ENCODE data around the gene TFAP2E.

DNA sequence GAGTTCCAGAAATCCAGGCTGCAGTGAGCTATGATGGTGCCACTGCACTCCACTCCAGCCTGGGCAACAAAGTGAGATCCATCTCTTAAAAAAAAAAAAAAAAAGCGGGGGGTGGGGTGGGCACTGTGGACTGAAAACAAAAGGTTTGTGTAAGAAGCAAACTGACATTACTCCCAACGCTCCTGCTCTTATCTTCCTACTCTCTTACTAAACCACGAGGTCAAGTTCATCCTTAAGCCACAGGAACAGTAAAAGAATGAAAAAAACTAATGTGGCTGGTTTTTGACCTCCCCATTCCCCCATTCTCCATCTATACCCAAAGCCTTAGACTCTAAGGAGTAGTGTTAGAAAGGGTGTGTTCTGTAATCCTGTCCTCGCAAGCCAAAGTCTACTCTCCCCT lies 30.8 kb downstream of the TFAP2E start:
- TF ChIP-seq, protein P1, sequence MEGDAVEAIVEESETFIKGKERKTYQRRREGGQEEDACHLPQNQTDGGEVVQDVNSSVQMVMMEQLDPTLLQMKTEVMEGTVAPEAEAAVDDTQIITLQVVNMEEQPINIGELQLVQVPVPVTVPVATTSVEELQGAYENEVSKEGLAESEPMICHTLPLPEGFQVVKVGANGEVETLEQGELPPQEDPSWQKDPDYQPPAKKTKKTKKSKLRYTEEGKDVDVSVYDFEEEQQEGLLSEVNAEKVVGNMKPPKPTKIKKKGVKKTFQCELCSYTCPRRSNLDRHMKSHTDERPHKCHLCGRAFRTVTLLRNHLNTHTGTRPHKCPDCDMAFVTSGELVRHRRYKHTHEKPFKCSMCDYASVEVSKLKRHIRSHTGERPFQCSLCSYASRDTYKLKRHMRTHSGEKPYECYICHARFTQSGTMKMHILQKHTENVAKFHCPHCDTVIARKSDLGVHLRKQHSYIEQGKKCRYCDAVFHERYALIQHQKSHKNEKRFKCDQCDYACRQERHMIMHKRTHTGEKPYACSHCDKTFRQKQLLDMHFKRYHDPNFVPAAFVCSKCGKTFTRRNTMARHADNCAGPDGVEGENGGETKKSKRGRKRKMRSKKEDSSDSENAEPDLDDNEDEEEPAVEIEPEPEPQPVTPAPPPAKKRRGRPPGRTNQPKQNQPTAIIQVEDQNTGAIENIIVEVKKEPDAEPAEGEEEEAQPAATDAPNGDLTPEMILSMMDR (IDR thresholded peaks at IDR 0.05): no peak
- no peak for TF ChIP-seq POLR2AphosphoS5 (IDR thresholded peaks at IDR 0.05; ENCODE audit: low read depth, low read length)
- no peak for TF ChIP-seq SIN3A (IDR thresholded peaks at IDR 0.05; ENCODE audit: borderline replicate concordance, insufficient read depth, low read depth, low read length)
- TF ChIP-seq, protein P2, sequence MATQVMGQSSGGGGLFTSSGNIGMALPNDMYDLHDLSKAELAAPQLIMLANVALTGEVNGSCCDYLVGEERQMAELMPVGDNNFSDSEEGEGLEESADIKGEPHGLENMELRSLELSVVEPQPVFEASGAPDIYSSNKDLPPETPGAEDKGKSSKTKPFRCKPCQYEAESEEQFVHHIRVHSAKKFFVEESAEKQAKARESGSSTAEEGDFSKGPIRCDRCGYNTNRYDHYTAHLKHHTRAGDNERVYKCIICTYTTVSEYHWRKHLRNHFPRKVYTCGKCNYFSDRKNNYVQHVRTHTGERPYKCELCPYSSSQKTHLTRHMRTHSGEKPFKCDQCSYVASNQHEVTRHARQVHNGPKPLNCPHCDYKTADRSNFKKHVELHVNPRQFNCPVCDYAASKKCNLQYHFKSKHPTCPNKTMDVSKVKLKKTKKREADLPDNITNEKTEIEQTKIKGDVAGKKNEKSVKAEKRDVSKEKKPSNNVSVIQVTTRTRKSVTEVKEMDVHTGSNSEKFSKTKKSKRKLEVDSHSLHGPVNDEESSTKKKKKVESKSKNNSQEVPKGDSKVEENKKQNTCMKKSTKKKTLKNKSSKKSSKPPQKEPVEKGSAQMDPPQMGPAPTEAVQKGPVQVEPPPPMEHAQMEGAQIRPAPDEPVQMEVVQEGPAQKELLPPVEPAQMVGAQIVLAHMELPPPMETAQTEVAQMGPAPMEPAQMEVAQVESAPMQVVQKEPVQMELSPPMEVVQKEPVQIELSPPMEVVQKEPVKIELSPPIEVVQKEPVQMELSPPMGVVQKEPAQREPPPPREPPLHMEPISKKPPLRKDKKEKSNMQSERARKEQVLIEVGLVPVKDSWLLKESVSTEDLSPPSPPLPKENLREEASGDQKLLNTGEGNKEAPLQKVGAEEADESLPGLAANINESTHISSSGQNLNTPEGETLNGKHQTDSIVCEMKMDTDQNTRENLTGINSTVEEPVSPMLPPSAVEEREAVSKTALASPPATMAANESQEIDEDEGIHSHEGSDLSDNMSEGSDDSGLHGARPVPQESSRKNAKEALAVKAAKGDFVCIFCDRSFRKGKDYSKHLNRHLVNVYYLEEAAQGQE (IDR thresholded peaks at IDR 0.05; ENCODE audit: insufficient read depth in 1 of 2, low read depth in 2 of 2, low read length in 1 of 2): no peak
